ENCODE data around the gene TMEM150B.

GRCh38 chr19:55270172-55270942, 54.8 kb downstream of the TMEM150B start:
- TF ChIP-seq EZH2phosphoT487 (IDR thresholded peaks at IDR 0.05; ENCODE audit: unreplicated experiment) (no peak), JUNB (IDR thresholded peaks at IDR 0.05; ENCODE audit: unreplicated experiment) (no peak), POLR2AphosphoS5 (IDR thresholded peaks at IDR 0.05; ENCODE audit: low read depth) (no peak), EZH2 (IDR thresholded peaks at IDR 0.05; ENCODE audit: low read depth, unreplicated experiment) (no peak), CREB1 (CRISPR knock-in tag; IDR thresholded peaks at IDR 0.05; ENCODE audit: low read depth) (no peak), ETS1 (IDR thresholded peaks at IDR 0.05) (no peak), ZNF331 (CRISPR knock-in tag; IDR thresholded peaks at IDR 0.05; ENCODE audit: low read depth) (no peak), NANOG (IDR thresholded peaks at IDR 0.05; ENCODE audit: borderline replicate concordance) (no peak), STAT1 (IDR thresholded peaks at IDR 0.05; ENCODE audit: unreplicated experiment) (no peak)
- TF ChIP-seq, protein P1, sequence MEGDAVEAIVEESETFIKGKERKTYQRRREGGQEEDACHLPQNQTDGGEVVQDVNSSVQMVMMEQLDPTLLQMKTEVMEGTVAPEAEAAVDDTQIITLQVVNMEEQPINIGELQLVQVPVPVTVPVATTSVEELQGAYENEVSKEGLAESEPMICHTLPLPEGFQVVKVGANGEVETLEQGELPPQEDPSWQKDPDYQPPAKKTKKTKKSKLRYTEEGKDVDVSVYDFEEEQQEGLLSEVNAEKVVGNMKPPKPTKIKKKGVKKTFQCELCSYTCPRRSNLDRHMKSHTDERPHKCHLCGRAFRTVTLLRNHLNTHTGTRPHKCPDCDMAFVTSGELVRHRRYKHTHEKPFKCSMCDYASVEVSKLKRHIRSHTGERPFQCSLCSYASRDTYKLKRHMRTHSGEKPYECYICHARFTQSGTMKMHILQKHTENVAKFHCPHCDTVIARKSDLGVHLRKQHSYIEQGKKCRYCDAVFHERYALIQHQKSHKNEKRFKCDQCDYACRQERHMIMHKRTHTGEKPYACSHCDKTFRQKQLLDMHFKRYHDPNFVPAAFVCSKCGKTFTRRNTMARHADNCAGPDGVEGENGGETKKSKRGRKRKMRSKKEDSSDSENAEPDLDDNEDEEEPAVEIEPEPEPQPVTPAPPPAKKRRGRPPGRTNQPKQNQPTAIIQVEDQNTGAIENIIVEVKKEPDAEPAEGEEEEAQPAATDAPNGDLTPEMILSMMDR (conservative IDR thresholded peaks at IDR 0.05; ENCODE audit: low read depth in 2 of 2) = no peak
- TF ChIP-seq, protein P2, sequence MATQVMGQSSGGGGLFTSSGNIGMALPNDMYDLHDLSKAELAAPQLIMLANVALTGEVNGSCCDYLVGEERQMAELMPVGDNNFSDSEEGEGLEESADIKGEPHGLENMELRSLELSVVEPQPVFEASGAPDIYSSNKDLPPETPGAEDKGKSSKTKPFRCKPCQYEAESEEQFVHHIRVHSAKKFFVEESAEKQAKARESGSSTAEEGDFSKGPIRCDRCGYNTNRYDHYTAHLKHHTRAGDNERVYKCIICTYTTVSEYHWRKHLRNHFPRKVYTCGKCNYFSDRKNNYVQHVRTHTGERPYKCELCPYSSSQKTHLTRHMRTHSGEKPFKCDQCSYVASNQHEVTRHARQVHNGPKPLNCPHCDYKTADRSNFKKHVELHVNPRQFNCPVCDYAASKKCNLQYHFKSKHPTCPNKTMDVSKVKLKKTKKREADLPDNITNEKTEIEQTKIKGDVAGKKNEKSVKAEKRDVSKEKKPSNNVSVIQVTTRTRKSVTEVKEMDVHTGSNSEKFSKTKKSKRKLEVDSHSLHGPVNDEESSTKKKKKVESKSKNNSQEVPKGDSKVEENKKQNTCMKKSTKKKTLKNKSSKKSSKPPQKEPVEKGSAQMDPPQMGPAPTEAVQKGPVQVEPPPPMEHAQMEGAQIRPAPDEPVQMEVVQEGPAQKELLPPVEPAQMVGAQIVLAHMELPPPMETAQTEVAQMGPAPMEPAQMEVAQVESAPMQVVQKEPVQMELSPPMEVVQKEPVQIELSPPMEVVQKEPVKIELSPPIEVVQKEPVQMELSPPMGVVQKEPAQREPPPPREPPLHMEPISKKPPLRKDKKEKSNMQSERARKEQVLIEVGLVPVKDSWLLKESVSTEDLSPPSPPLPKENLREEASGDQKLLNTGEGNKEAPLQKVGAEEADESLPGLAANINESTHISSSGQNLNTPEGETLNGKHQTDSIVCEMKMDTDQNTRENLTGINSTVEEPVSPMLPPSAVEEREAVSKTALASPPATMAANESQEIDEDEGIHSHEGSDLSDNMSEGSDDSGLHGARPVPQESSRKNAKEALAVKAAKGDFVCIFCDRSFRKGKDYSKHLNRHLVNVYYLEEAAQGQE (IDR thresholded peaks at IDR 0.05; ENCODE audit: unreplicated experiment) = no peak

All from GM23338 (cell line).